ENCODE results near the gene HIPK2.

GRCh38 chr7:139769761-139770160, 8.0 kb downstream of the HIPK2 start:
- no peak for TF ChIP-seq EZH2 (IDR thresholded peaks at IDR 0.05; ENCODE audit: borderline replicate concordance)
- TF ChIP-seq CTCF (IDR thresholded peaks at IDR 0.05; ENCODE audit: poor library complexity), result no peak

Data from hepatocyte (in vitro differentiated cells).